NCI-H2081 (cell line): Measurements from ENCODE around the gene RAD9A.

Experiments
- DNase-seq, 2 experiments: peaks; one replicate each; lab custom pipeline; 2025; lab: John Stamatoyannopoulos, UW

RAD9A gene

GRCh38 chr11:67441098-67441563 is 49.3 kb downstream of the RAD9A start:
- DNase-seq = no peak

- peak in 1 of 2 experiments; percentile 5 for DNase-seq
Observed at GRCh38 chr11:67441731-67442351, 50.1 kb downstream of the RAD9A start.

- DNase-seq = no peak
Observed at GRCh38 chr11:67442504-67443404, 51.0 kb downstream of the RAD9A start.

- DNase-seq = no peak
Observed at GRCh38 chr11:67445515-67445914, 53.7 kb downstream of the RAD9A start.
